Measurements from ENCODE around the gene DBP. TPM values are rescaled to one million over a fixed set of nuclear protein-coding genes. Genes with fewer than 3 reads are reported as not detected.

Gene DBP
- total RNA-seq, 1 donor from 2014 or later: 12.7 TPM

GRCh38 chr19:48613024-48613851 lies 23.9 kb downstream of the DBP start:
- DNase-seq (ENCODE audit: low spot score): no peak

- DNase-seq (ENCODE audit: low spot score): no peak
These were observed 25.3 kb downstream of the DBP start for GRCh38 chr19:48611872-48612271.

DNA sequence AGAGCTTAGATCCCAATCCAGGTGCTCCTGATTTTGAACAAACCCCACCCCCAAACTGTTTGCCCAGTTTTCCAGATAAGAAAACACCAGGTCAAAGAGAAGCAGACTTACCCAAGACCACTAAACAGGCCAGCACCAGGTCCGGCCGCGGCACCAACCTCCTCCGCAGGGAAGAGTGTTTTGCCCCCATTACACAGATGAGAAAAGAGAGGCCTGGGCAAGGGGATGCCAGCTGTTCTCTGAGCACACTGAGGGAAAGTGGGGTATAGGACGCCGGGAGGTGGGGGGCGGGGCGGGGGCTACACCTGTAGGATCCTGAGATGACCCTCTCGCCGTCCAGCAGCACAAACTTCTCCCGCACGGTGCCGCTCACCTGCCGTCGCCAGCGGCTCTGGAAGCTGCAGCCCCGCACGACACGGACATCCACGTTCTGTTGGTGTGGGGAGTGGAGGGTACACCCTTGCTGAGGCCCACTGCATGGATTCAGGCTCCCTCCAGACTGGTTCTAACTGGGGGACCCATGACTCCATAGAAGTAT lies 27.5 kb downstream of the DBP start:
- DNase-seq (ENCODE audit: low spot score): no peak

GRCh38 chr19:48608798-48609263 lies 28.3 kb downstream of the DBP start:
- no peak for DNase-seq (ENCODE audit: low spot score)

GRCh38 chr19:48607359-48607755 lies 29.8 kb downstream of the DBP start:
- DNase-seq (ENCODE audit: low spot score): no peak

DNA sequence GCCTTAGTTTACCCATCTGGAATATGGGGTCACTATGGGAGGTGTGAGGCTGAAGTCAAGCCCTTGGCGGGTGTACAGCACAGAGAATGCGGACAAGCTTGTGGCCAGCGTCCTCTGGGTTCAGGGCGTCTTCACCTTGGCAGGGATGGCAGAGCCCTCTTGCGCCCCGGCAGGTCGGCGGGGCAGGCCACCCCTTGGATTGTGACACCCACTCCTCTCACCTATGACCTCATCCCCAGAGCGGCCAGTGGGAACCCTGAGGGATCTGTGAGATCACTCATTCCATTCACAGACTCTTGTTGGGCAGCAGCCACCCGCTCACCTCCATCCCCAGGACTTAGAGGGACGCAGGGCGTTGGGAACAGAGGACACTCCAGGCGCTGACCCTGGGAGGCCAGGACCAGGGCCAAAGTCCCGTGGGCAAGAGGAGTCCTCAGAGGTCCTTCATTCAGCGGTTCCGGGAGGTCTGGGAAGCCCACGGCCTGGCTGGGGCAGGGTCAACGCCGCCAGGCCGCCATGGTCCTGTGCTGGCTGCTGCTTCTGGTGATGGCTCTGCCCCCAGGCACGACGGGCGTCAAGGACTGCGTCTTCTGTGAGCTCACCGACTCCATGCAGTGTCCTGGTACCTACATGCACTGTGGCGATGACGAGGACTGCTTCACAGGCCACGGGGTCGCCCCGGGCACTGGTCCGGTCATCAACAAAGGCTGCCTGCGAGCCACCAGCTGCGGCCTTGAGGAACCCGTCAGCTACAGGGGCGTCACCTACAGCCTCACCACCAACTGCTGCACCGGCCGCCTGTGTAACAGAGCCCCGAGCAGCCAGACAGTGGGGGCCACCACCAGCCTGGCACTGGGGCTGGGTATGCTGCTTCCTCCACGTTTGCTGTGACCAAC lies 30.5 kb downstream of the DBP start, which contains the start of gene SPACA4:
SPACA4 (plus strand) TSS at position 280 of the 896 bp plus-strand sequence; CDS start at position 517, 237 bp downstream.
- DNase-seq (ENCODE audit: low spot score): no peak

DNA sequence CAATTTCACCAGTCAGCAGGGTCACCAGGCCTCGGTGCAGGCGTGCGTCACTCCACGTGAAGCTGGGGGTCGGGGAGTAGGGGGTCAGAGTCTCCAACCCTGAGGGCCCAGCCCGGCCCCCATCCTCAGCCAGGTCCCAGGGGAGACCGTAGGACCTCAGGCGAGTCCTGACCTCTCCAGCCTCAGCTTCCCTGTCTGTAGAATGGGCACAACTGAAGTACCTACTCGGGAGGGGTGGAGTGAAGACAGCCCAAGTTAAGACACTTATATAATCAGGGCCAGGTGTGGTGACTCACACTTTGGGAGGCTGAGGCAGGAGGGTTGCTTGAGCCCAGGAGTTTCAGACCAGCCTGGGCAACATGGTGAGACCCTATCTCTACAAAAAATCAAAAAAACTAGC lies 33.3 kb downstream of the DBP start:
- DNase-seq (ENCODE audit: low spot score): no peak

GRCh38 chr19:48603449-48603848 lies 33.7 kb downstream of the DBP start:
- no peak for DNase-seq (ENCODE audit: low spot score)

- DNase-seq (ENCODE audit: low spot score): no peak
These were observed 34.2 kb downstream of the DBP start for GRCh38 chr19:48603001-48603400.

DNA sequence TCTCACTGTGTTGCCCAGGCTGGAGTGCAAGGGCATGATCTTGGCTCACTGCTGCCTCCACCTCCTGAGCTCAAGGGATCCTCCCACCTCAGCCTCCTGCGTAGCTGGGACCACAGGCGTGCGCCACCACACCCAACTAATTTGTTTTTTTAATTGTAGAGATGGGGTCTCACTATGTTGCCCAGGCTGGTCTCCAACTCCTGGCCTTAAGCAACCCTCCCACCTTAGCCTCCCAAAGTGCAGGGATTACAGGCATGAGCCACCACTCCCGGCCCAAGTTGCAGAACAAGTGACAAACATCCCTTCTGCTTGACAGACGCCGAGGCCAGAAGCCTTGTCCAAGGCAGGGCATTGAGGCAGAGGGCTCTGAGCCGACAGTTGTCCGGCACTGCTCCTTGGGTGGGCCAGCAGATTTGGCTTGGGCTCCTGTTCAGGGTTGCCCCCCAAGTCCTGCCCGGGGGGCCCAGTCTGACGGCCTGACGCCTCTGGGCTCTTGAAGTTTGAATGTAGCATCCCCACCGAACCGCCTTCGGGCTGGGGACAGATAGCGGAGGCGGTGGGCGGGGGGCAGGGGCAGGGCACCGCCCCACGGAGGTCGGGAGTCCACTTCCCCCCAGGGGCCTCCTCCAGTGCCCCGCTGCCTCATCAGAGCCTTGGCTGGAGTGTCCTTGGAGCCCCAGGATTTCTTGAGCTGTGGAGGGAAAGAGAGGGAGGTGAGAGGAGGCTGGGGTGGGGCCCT lies 36.3 kb downstream of the DBP start:
- DNase-seq (ENCODE audit: low spot score): no peak

GRCh38 chr19:48598996-48599700 lies 38.0 kb downstream of the DBP start:
- no peak for DNase-seq (ENCODE audit: low spot score)

DNA sequence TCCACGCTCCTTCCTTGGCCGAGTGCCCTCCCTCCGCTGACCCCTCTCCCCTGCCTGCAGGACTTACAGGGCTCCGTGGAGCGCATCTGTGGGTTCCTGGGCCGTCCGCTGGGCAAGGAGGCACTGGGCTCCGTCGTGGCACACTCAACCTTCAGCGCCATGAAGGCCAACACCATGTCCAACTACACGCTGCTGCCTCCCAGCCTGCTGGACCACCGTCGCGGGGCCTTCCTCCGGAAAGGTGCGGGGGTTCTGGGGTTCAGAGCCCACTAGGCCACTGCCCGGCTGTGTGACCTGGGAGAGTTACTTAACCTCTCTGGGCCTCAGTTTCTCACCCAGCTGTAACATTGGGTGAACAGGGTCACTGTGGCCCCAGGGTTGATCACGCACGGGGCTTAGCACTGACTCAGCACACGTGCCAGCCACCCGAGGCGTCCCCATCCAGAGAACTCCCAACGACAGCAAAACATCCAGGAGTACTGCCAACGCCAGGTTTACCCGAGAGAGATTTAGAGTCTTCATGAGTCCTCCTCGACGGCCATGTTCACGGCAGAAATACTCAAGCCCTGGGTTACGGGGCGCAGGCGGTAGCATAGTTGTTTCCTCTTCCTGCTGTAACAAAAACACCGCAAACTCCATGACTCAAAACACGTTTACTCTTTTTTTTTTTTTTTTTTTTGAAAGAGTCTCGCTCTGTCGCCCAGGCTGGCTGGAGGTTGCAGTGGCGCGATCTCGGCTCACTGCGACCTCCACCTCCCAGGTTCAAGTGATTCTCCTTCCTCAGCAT lies 40.3 kb downstream of the DBP start:
- DNase-seq (ENCODE audit: low spot score): no peak

DNA sequence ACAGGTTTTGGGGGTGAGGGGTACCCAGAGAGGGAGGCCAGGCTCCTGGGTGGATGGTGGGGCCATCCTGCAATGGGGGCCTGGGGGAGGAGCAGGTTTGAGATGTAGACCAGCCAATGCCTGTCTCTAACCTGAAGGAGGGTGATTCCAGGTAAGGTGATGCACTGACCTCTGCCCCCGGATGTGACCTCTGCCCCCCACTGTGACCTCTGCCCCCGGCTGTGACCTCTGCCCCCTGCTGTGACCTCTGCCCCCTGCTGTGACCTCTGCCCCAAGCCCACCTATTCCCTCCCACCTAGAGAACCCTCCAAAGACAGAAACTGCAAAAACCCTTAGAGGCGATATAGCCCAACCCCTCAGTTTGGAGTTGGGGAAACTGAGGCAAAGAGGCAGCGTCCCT lies 40.9 kb downstream of the DBP start:
- DNase-seq (ENCODE audit: low spot score): no peak

DNA sequence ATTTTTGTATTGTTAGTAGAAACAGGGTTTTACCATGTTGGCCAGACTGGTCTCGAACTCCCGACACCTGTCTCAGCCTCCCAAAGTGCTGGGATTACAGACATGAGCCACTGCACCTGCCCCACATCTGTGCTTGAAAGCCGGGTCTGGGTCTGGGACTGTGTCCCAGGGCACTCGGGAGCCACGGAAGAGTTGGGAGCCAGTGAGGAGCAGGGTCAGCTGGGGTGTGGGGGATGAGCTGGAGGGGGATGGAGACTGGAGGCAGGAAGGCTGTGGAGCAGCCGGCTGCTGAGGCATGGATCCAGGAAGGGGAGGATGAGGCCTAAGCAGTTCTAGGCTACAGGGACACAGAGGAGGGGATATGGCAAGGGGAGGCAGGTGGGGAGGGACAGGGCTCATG lies 41.3 kb downstream of the DBP start:
- DNase-seq (ENCODE audit: low spot score): no peak

- no peak for DNase-seq (ENCODE audit: low spot score)
These were observed 42.0 kb downstream of the DBP start for GRCh38 chr19:48595171-48595570.

DNA sequence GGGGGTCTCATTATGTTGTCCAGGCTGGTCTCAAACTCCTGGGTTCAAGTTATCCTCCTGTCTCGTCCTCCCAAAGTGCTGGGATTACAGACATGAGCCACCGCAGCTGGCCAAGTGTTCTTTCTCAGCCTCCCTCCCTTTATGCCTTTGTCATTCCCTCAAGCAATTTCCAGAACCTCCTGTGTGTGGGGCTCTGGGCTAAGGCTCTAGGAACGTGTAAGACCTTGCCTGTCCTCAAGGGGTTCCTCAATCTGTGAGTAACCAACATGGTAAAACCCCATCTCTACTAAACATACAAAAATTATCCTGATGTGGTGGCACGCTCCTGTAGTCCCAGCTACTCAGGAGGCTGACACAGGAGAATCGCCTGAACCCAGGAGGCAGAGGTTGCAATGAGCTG lies 46.2 kb downstream of the DBP start:
- no peak for DNase-seq (ENCODE audit: low spot score)

- peak; percentile 91 for DNase-seq (ENCODE audit: low spot score)
These were observed 48.3 kb downstream of the DBP start for GRCh38 chr19:48588670-48589401.

DNA sequence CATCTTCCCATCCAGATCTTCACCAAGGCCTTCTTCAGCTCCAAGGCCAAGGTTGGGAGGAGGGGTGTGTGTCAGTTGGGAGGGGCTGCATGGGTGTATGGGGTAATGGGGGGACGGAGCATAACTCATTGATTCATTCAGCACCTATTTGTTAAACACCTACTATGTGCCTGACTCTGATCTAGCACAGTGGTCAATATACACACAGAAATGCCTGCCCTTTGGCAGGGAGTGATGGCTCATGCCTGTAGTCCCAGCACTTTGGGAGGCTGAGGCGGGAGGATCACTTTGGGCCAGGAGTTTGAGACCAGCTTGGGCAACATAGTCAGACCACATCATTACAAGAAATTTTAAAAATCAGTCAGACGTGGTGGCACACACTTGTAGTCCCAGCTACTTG lies 49.8 kb downstream of the DBP start:
- no peak for DNase-seq (ENCODE audit: low spot score)

DNA sequence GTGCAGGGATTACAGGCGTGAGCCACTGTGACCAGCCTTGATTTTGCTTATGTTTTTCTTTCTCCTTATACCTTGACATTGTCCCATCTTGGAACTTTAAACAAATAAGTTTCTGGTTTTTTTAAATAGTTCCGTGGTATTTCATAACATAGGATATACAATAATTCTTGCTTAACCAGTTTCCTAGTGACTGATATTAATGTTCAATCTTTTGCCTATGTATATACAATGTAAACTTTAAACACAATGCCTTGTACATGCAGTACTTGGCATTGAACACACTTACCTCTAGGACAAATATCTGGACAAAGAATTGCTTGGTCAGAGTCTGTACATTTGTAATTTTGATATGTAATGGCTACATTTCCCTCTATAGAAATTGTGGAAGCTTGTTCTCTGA lies 55.0 kb downstream of the DBP start:
- DNase-seq (ENCODE audit: low spot score): no peak

All from ureter (tissue), 1 donor.